K562 (cell line): ENCODE measurements around the gene NTRK1. TPM values are rescaled to one million over a fixed set of nuclear protein-coding genes. Genes with fewer than 3 reads are reported as not detected.
A peak's percentile ranks its signal among the peaks of the same experiment; 100 is the strongest.

Source experiments
- ATAC-seq: fragments of 200-7000 bp; cut with Tn5 transposase; 3 replicates; pipeline ENCODE4 v1.9.1; 2020; ENCODE audit warnings: moderate library complexity
- BruUV-seq: library from RNA; stranded (reverse); fragments of 400-500 nt; replicated peaks from 2 replicates; lab custom pipeline; 2021; lab: Mats Ljungman, UMichigan
- CTCF ChIA-PET: fragments of 300-600 bp; formaldehyde crosslinking; extraction: SDS; loops from one replicate; lab custom pipeline; 2021; ENCODE audit warnings: low intra/inter-chr PET ratio; lab: Yijun Ruan, JAX
- POLR2A ChIA-PET: fragments of 300-600, 350-650 bp; sonication (Branson Sonifier 250); formaldehyde crosslinking; extraction: SDS; loops from one replicate; lab custom pipeline; 2021; ENCODE audit warnings: antibody characterized with exemption, inconsistent platforms; lab: Yijun Ruan, JAX
- DNase-seq, 4 experiments: peaks; one replicate each; pipeline versions ENCODE4 v3.0.0 to v3.0.0-alpha.2; 2011 to 2018; ENCODE audit warnings: low spot score in 3 of 4, mixed read lengths in 3 of 4; ENCODE audit errors: extremely low read depth in 1 of 4
- FAIRE-seq: peaks from 2 replicates; lab custom pipeline; 2011; peaks lifted over from hg19 to GRCh38; lab: Jason Lieb, UNC
- H2AFZ ChIP-seq: 2 replicates; pipeline ENCODE4 v1.6.0; 2011; ENCODE audit warnings: low read depth, low read length, control low read depth, inconsistent platforms
- H3K27ac ChIP-seq: fragments of 200-600 bp; 3 replicates; pipeline ENCODE4 v1.8.0; 2011; ENCODE audit warnings: low read depth, mild to moderate bottlenecking, control low read depth, inconsistent platforms, low read length, moderate library complexity, mixed read lengths; ENCODE audit errors: extremely low read depth
- H3K27me3 ChIP-seq, 2 experiments: fragments of 300-600 bp in 1 of 2; 2 replicates in 1 of 2; 3 replicates in 1 of 2; pipeline versions ENCODE4 v1.6.0 to v1.8.0; 2011; ENCODE audit warnings: inconsistent platforms in 2 of 2, low read length in 2 of 2, mild to moderate bottlenecking in 1 of 2, mixed read lengths in 1 of 2, moderate library complexity in 1 of 2; ENCODE audit not compliant: control insufficient read depth in 2 of 2, insufficient read depth in 2 of 2
- H3K36me3 ChIP-seq: fragments of 300-600 bp; 3 replicates; pipeline ENCODE4 v1.8.0; 2011; ENCODE audit warnings: mild to moderate bottlenecking, low read length, inconsistent platforms; ENCODE audit not compliant: control insufficient read depth, insufficient read depth
- H3K4me1 ChIP-seq, 2 experiments: fragments of 200-600 bp in 1 of 2; replicated peaks in 1 of 2; 2 replicates in 1 of 2; 3 replicates in 1 of 2; pipeline versions ENCODE4 v1.5.1 to v1.8.0; 2011; ENCODE audit warnings: inconsistent platforms in 2 of 2, low read length in 2 of 2, mild to moderate bottlenecking in 1 of 2, mixed read lengths in 1 of 2, moderate library complexity in 1 of 2; ENCODE audit not compliant: control insufficient read depth in 2 of 2, insufficient read depth in 2 of 2
- H3K4me2 ChIP-seq: 2 replicates; pipeline ENCODE4 v1.6.1; 2011; ENCODE audit warnings: low read length, control low read depth, inconsistent platforms, mixed read lengths; ENCODE audit not compliant: insufficient read depth
- H3K4me3 ChIP-seq: fragments of 200-600 bp; sonication (generic), shearing (Covaris generic); 2 replicates; pipeline ENCODE4 v1.5.1; 2016; ENCODE audit warnings: control low read depth, inconsistent platforms
- H3K79me2 ChIP-seq: fragments of 200-600 bp; 3 replicates; pipeline ENCODE4 v1.8.0; 2011; ENCODE audit warnings: low read length, inconsistent platforms; ENCODE audit not compliant: control insufficient read depth, insufficient read depth
- H3K9ac ChIP-seq, 2 experiments: 2 replicates each; pipeline versions ENCODE4 v1.6.0 to v1.6.1; 2011; ENCODE audit warnings: low read depth in 2 of 2, low read length in 2 of 2, control low read depth in 1 of 2, inconsistent platforms in 1 of 2, mild to moderate bottlenecking in 1 of 2, mixed read lengths in 1 of 2; ENCODE audit not compliant: insufficient read depth in 1 of 2
- H3K9me1 ChIP-seq: one replicate; pipeline ENCODE4 v1.6.0; 2011; ENCODE audit warnings: inconsistent platforms, mild to moderate bottlenecking, low read length, moderate library complexity; ENCODE audit not compliant: control insufficient read depth, insufficient read depth
- H3K9me3 ChIP-seq: replicated peaks from 2 replicates; pipeline ENCODE4 v1.5.1; 2011; ENCODE audit warnings: low read depth, low read length, inconsistent platforms; ENCODE audit not compliant: control insufficient read depth, insufficient read depth
- H4K20me1 ChIP-seq: replicated peaks from 2 replicates; pipeline ENCODE4 v1.6.1; 2011; ENCODE audit warnings: low read length, inconsistent platforms, mixed read lengths; ENCODE audit not compliant: control insufficient read depth, insufficient read depth
- ATF7 ChIP-seq: fragments of 450-650 bp; IDR thresholded peaks from 2 replicates; pipeline ENCODE4 v1.7.1; 2014; ENCODE audit warnings: mild to moderate bottlenecking, moderate library complexity
- CHD4 ChIP-seq: fragments of 200-600 bp; sonication (generic); IDR thresholded peaks from 3 replicates; pipeline ENCODE4 v1.6.1; 2012; ENCODE audit warnings: low read depth, mild to moderate bottlenecking, mixed read lengths, low read length, inconsistent platforms; ENCODE audit not compliant: insufficient read depth, insufficient replicate concordance, poor library complexity, severe bottlenecking
- EGR1 ChIP-seq: fragments of 450-650 bp; conservative IDR thresholded peaks from 2 replicates; pipeline ENCODE4 v1.6.1; 2017; ENCODE audit warnings: mild to moderate bottlenecking
- EP300 ChIP-seq: IDR thresholded peaks from 2 replicates; pipeline ENCODE4 v1.6.1; 2012; ENCODE audit warnings: low read length, improper control_type of control experiment
- ETV1 ChIP-seq: fragments of 450-650 bp; conservative IDR thresholded peaks from 2 replicates; pipeline ENCODE4 v1.6.1; 2016; ENCODE audit warnings: missing genetic modification characterization, control low read depth, low read depth, missing compliant biosample characterization
- HEY1 ChIP-seq: fragments of 250-450 bp; sonication (Bioruptor Pico); IDR thresholded peaks from 2 replicates; pipeline ENCODE4 v1.5.0; 2020; ENCODE audit warnings: mild to moderate bottlenecking, moderate library complexity, borderline replicate concordance
- KDM2B ChIP-seq: fragments of 250-450 bp; sonication (Bioruptor Pico); IDR thresholded peaks from 2 replicates; pipeline ENCODE4 v1.8.0; 2021; ENCODE audit warnings: mild to moderate bottlenecking, moderate library complexity
- MTA3 ChIP-seq: fragments of 450-650 bp; formaldehyde crosslinking; IDR thresholded peaks from 2 replicates; pipeline ENCODE4 v1.6.1; 2017; ENCODE audit warnings: mild to moderate bottlenecking, borderline replicate concordance
- POLR2AphosphoS2 ChIP-seq: IDR thresholded peaks from 2 replicates; pipeline ENCODE4 v1.6.1; 2012; ENCODE audit warnings: low read length, improper control_type of control experiment
- TEAD2 ChIP-seq: fragments of 450-650 bp; IDR thresholded peaks from 2 replicates; pipeline ENCODE4 v1.6.1; 2016; ENCODE audit warnings: missing genetic modification characterization, control low read depth, missing compliant biosample characterization
- ZC3H4 ChIP-seq: sonication (generic); formaldehyde crosslinking; IDR thresholded peaks from 2 replicates; pipeline ENCODE4 v1.9.0; 2021; ENCODE audit warnings: missing genetic modification reagents, borderline replicate concordance
- ZNF384 ChIP-seq: IDR thresholded peaks from 2 replicates; pipeline ENCODE4 v1.6.1; 2012; ENCODE audit warnings: low read depth, low read length, improper control_type of control experiment
- WGBS: fragments of 100-300 bp; shearing (Covaris generic); methylation state at CpG from one replicate; pipeline ENCODE4 v1.1.6; 2016; ENCODE audit warnings: low coverage, mixed read lengths; ENCODE audit not compliant: insufficient coverage; ENCODE audit errors: missing lambda C conversion rate; 5-methylcytosine and 5-hydroxymethylcytosine counted together
- in situ Hi-C: fragments of 300-500 bp; cut with MboI; formaldehyde crosslinking; loops from 4 replicates; pipeline ENCODE4 v1.15.0; 2018; ENCODE audit warnings: inconsistent platforms, mixed read lengths
- intact Hi-C: fragments of 100-400 bp; cut with micrococcal nuclease; formaldehyde crosslinking; loops from 2 replicates; pipeline ENCODE4 v1.14.2; 2022
- polyA plus RNA-seq, 8 experiments: library from polyadenylated mRNA; depleted of rRNA in 4 of 8; stranded (reverse) in 5 of 8; unstranded in 3 of 8; fragments of >200 nt; fragmentation: Nextera tagmentation in 2 of 8; fragmentation: Illumina TruSeq in 1 of 8; extraction: Ambion mirVana in 2 of 8; extraction: Trizol in 1 of 8; gene quantifications; 2 replicates each; pipeline versions ENCODE4 v1.2.1 to v1.2.3, GENCODE V29; 2011 to 2014; ENCODE audit warnings: inconsistent platforms in 1 of 8, missing spikeins in 1 of 8
- total RNA-seq, 7 experiments: library from RNA; depleted of rRNA in 6 of 7; stranded (reverse); fragments of >200 nt in 6 of 7; fragmentation: Illumina TruSeq in 2 of 7; extraction: Trizol in 2 of 7; gene quantifications; 2 replicates each; pipeline versions ENCODE4 v1.2.1 to v1.2.3, GENCODE V29; 2011 to 2021; ENCODE audit warnings: low replicate concordance in 1 of 7
- TF ChIP-seq, protein P1 (sequence below): sonication (generic); formaldehyde crosslinking; IDR thresholded peaks from 2 replicates; pipeline ENCODE4 v1.5.0; 2020; ENCODE audit warnings: missing genetic modification reagents

NTRK1 gene
- total and polyA plus RNA-seq, 9 of the 15 experiments (the other 6 are each of a cell fraction or from before 2014, with no cell fraction given) = 0.46 to 30.0 (median 7.9) TPM

DNA sequence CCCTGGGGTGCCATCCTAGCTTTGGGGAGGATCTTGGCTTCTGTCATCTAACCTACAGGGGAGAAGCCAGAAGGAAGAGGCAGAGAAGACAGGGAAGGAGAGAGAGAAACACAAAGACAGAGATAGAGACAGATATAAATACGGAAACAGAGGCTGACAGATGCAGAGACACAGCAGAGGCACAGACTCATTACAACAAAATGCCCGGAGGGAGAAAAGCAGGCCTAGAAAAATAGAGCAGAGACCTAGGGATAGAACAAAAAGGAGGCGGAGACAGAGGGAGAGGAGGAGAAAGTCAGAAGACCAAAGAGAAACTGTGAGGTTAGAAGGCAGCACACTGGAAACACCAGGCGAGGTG lies 34.8 kb downstream of the NTRK1 start:
- peak overlapping the region; percentile 63 for H3K27ac ChIP-seq
- CTCF ChIA-PET = interaction anchor here (1.7 kb wide), 1 partner anchor 25 kb away, joined by 4 read pairs; the partner anchor contains the start of gene LRRC71
- H3K36me3 ChIP-seq = no peaks in the 10 kb centered on the region
- H3K79me2 ChIP-seq = no peaks in the 10 kb centered on the region
- in situ Hi-C loops (no loop called here), intact Hi-C loops (no loop called here)
- H3K4me3 ChIP-seq = no peak overlapping the region
- DNase-seq (no peak), FAIRE-seq (no peak), ATAC-seq (no peak)
- POLR2A ChIA-PET = interaction anchor here (0.8 to 1.5 kb wide), 4 partner anchors 10 to 169 kb away, joined by 3 to 7 read pairs (median 4); no protein-coding TSS in a partner anchor
- H3K4me2 ChIP-seq = peak overlapping the region; percentile 62
- H3K9me1 ChIP-seq = no peaks in the 10 kb centered on the region
- no peaks in the 10 kb centered on the region for H4K20me1 ChIP-seq
- peaks cover 39 to 61% of the 10 kb centered on the region in 2 experiments for H3K4me1 ChIP-seq
- H3K9me3 ChIP-seq = no peaks in the 10 kb centered on the region
- H3K9ac ChIP-seq = peak overlapping the region; percentile 43 to 88
- no peaks in the 10 kb centered on the region for H3K27me3 ChIP-seq
- no TSS peak for BruUV-seq
- 51% methylated on average over 4 of the region's 4 CpGs for WGBS
- peak overlapping the region; percentile 95 for H2AFZ ChIP-seq
- TF ChIP-seq KDM2B = no peak
- TF ChIP-seq EGR1 = no peak
- 0 out of 2 replicates have a peak, but pooled peaks have one; percentile 9 for TF ChIP-seq MTA3
- no peak for TF ChIP-seq CHD4
- 0 out of 2 replicates have a peak, but pooled peaks have one; percentile 1 for TF ChIP-seq ATF7
- no peak for TF ChIP-seq POLR2AphosphoS2
- no peak for TF ChIP-seq ZC3H4
- 0 out of 2 replicates have a peak, but pooled peaks have one; percentile 26 for TF ChIP-seq ETV1 (tag)
- TF ChIP-seq TEAD2 (tag) = no peak
- no peak for TF ChIP-seq EP300
- TF ChIP-seq HEY1 (CRISPR knock-in tag) = 0 out of 2 replicates have a peak, but pooled peaks have one; percentile 60
- TF ChIP-seq, protein P1, sequence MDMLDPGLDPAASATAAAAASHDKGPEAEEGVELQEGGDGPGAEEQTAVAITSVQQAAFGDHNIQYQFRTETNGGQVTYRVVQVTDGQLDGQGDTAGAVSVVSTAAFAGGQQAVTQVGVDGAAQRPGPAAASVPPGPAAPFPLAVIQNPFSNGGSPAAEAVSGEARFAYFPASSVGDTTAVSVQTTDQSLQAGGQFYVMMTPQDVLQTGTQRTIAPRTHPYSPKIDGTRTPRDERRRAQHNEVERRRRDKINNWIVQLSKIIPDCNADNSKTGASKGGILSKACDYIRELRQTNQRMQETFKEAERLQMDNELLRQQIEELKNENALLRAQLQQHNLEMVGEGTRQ (CRISPR knock-in tag) = no peak
- no peak for TF ChIP-seq ZNF384
